ENCODE results near the gene TNFSF8. TPM values are rescaled to one million over a fixed set of nuclear protein-coding genes. Genes with fewer than 3 reads are reported as not detected.

TNFSF8 gene
- total and polyA plus RNA-seq, 2 of the 4 experiments (the other 2 are of a cell fraction): not detected

DNA sequence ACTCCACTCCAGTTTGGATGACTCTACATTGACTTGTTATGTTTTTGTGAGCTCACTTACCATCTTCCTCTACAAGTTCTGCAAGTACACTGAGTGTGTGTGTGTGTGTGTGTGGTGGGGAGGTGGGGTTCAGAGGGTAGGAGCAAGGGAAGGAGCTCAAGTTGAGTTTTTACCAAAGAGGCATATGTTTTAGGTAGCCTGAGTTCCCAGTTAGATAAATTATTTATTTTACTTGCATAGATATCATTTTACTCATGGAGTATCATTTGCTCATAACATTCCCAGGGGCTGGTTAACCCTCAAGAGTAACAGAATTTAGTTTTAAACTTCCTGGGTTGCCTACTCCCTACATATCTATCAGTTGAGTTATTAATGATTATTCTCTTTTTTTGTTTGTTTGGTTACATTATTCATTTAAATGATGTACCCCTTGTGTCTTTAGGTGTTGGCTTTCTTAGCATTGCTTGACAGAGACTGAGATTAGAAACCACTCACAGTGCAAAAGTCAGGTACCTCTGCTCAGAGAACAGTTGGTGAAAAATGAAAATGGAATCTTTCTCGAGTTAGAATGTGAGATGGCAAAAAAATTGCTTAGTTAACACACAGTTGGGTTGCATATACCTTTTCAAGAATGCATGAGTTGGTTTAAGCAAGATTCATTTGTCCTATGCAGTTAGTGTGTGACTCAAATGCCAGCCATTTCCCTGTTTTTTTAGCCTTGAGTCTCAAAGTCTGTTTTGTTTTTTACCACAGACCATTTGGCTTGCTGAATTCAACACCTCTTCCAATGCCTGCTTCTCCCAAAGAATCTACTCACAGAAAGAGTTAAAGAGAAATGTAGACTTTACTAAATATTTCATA lies 29.2 kb downstream of the TNFSF8 start:
- Histone ChIP-seq H3K9me1 (ENCODE audit: insufficient read depth, low read length) (peaks cover 29% of the 10 kb centered on the region), H2AFZ (replicated peaks; ENCODE audit: low read length, poor library complexity) (no peak overlapping the region), H3K27ac (ENCODE audit: insufficient read depth, low read length) (peak overlapping the region; percentile 95), H2AK5ac (ENCODE audit: low read depth, low read length) (peak overlapping the region; percentile 93), H2BK20ac (ENCODE audit: low read depth, low read length) (peak overlapping the region; percentile 96), H2BK120ac (ENCODE audit: low read depth, low read length) (peak overlapping the region; percentile 93), H3K4me2 (ENCODE audit: low read depth, low read length) (peak overlapping the region; percentile 80), H3K4ac (ENCODE audit: low read depth, low read length) (peak overlapping the region; percentile 92), H3K14ac (replicated peaks; ENCODE audit: low read depth, low read length) (peak overlapping the region; percentile 87), H4K5ac (ENCODE audit: low read depth, low read length) (peak overlapping the region; percentile 83), H4K8ac (ENCODE audit: low read depth in 2 of 2, low read length in 2 of 2) (peak overlapping the region; percentile 80 to 87), H3K18ac (ENCODE audit: low read depth, low read length) (peak overlapping the region; percentile 98), H4K91ac (ENCODE audit: insufficient read depth, low read depth, low read length) (peak overlapping the region; percentile 86), H3K79me1 (ENCODE audit: low read depth in 1 of 2, low read length in 2 of 2) (no peaks in the 10 kb centered on the region), H2AK9ac (replicated peaks; ENCODE audit: low read depth, low read length, poor library complexity) (no peak overlapping the region), H3K9me3 (ENCODE audit: control insufficient read depth, insufficient read depth, low read length) (no peaks in the 10 kb centered on the region), H3K9ac (ENCODE audit: low read depth, low read length) (no peak overlapping the region), H3K4me3 (ENCODE audit: insufficient read depth, low read depth, low read length) (no peak overlapping the region), H3K4me1 (ENCODE audit: control insufficient read depth, insufficient read depth, low read length) (peaks cover 30% of the 10 kb centered on the region), H3K23ac (ENCODE audit: low read depth, low read length) (peak overlapping the region; percentile 66; the same call in 1 of the 2 replicates), H3K56ac (ENCODE audit: extremely low read depth, insufficient read depth, low read length) (peak overlapping the region; percentile 81), H2BK15ac (ENCODE audit: low read depth, low read length) (peak overlapping the region; percentile 99; the same call in 2 of the 3 replicates), H2BK5ac (ENCODE audit: low read depth, low read length, poor library complexity, severe bottlenecking) (peak overlapping the region; percentile 95), H3K27me3 (ENCODE audit: control insufficient read depth, insufficient read depth, low read length) (no peaks in the 10 kb centered on the region), H4K20me1 (ENCODE audit: insufficient read depth, low read length) (peaks cover 3% of the 10 kb centered on the region; the same call in 1 of the 2 replicates), H3K36me3 (ENCODE audit: control insufficient read depth, insufficient read depth, low read length) (no peaks in the 10 kb centered on the region)
- DNase-seq (peak; percentile 91), ATAC-seq (ENCODE audit: low read depth) (peak; percentile 79)
- no peak for TF ChIP-seq RCOR1 (IDR thresholded peaks at IDR 0.05; ENCODE audit: insufficient replicate concordance, low read length)
- peak; percentile 73 for TF ChIP-seq MAFK (IDR thresholded peaks at IDR 0.05; ENCODE audit: low read depth, low read length)
- 0 out of 2 replicates have a peak, but pooled peaks have one; percentile 20 for TF ChIP-seq NFE2L2 (IDR thresholded peaks at IDR 0.05; ENCODE audit: low read depth, low read length)
- peak; percentile 82 for TF ChIP-seq CEBPB (IDR thresholded peaks at IDR 0.05; ENCODE audit: low read depth, low read length)
- intact Hi-C loops (cut with micrococcal nuclease): loop anchor here (10.0 kb wide), 2 partner anchors 466 to 496 kb away; no protein-coding TSS in a partner anchor
- POLR2A ChIA-PET (ENCODE audit: unreplicated experiment): no interaction called here
- dilution Hi-C loops (cut with HindIII; ENCODE audit: low sequenced_read_pairs, unreplicated experiment): no loop called here
- in situ Hi-C loops (cut with MboI; ENCODE audit: low sequenced_read_pairs): loop anchor here (5.0 to 10.0 kb wide), 2 partner anchors 224 to 496 kb away; no protein-coding TSS in a partner anchor
- WGBS, 2 experiments (ENCODE audit: extremely low coverage in 2 of 2, insufficient read length in 1 of 2): 0% methylated on average over 1 of the region's 1 CpG; no CpG with 5 or more reads in 1 of the 2 experiments
- CTCF ChIA-PET: interaction anchor here (0.6 kb wide), 1 partner anchor 9 kb away, joined by 3 read pairs; no protein-coding TSS in a partner anchor
- no TSS peak for BruUV-seq (replicated peaks)

Measured in IMR-90 (cell line).